ENCODE results near the gene CDKAL1. TPM values are rescaled to one million over a fixed set of nuclear protein-coding genes. Genes with fewer than 3 reads are reported as not detected.

The CDKAL1 gene
- total and polyA plus RNA-seq, 10 of the 15 experiments (the other 5 are each of a cell fraction or from before 2014, with no cell fraction given), result 10.7 to 26.9 (median 17.3) TPM

DNA sequence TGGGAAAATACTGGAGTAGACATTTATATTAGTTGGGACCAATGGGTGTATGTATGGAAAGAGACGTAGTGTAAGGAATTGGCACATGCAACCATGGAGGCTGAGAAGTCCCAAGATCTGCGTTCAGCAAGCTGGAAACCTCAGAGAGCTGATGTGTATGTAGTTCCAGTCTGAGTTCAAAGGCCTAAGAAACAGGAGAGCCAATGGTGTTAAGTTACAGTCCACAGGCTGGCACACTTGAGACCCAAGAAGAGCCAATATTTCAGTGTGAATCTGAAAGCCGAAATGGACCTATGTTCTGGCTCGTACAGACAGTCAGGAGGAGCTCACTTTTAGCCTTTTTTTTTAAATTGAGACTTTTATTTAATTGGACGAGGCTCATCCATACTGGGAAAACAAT, 244.2 kb downstream of the CDKAL1 start:
- no TSS peak for BruUV-seq (replicated peaks)
- H4K20me1 ChIP-seq (ENCODE audit: control insufficient read depth, insufficient read depth), result no peaks in the 10 kb centered on the region
- no peaks in the 10 kb centered on the region for H3K27me3 ChIP-seq (replicated peaks in 1 of 2; ENCODE audit: control insufficient read depth in 2 of 2, insufficient read depth in 2 of 2, low read length in 1 of 2)
- no peak overlapping the region for H3K9ac ChIP-seq (ENCODE audit: control insufficient read depth, insufficient read depth, low read length)
- no peak overlapping the region for H3K4me3 ChIP-seq
- no peaks in the 10 kb centered on the region; a peak in 2 of 4 replicates for H3K36me3 ChIP-seq (ENCODE audit: control insufficient read depth in 2 of 2, insufficient read depth in 2 of 2, low read length in 1 of 2)
- ChIA-PET SMC1A (ENCODE audit: uncharacterized antibody, unreplicated experiment) (interaction anchor here (0.6 to 1.3 kb wide), 4 partner anchors 12 to 206 kb away, joined by 3 read pairs; no protein-coding TSS in a partner anchor), POLR2A (no interaction called here), RAD21 (ENCODE audit: unreplicated experiment) (no interaction called here), CTCF (no interaction called here)
- ATAC-seq, result no peak
- in situ Hi-C loops (cut with MboI), result no loop called here
- H3K4me1 ChIP-seq (ENCODE audit: control insufficient read depth, insufficient read depth, low read length), result no peaks in the 10 kb centered on the region
- no peak overlapping the region for H2AFZ ChIP-seq (ENCODE audit: control insufficient read depth, low read depth, low read length)
- no peaks in the 10 kb centered on the region for H3K9me3 ChIP-seq (replicated peaks; ENCODE audit: control insufficient read depth, insufficient read depth, low read length)
- TF ChIP-seq NR2C1 (IDR thresholded peaks at IDR 0.05), result no peak
- no peak for TF ChIP-seq DPF2 (IDR thresholded peaks at IDR 0.05)
- TF ChIP-seq PRDM15 (CRISPR knock-in tag; IDR thresholded peaks at IDR 0.05), result no peak
- TF ChIP-seq, protein P1, sequence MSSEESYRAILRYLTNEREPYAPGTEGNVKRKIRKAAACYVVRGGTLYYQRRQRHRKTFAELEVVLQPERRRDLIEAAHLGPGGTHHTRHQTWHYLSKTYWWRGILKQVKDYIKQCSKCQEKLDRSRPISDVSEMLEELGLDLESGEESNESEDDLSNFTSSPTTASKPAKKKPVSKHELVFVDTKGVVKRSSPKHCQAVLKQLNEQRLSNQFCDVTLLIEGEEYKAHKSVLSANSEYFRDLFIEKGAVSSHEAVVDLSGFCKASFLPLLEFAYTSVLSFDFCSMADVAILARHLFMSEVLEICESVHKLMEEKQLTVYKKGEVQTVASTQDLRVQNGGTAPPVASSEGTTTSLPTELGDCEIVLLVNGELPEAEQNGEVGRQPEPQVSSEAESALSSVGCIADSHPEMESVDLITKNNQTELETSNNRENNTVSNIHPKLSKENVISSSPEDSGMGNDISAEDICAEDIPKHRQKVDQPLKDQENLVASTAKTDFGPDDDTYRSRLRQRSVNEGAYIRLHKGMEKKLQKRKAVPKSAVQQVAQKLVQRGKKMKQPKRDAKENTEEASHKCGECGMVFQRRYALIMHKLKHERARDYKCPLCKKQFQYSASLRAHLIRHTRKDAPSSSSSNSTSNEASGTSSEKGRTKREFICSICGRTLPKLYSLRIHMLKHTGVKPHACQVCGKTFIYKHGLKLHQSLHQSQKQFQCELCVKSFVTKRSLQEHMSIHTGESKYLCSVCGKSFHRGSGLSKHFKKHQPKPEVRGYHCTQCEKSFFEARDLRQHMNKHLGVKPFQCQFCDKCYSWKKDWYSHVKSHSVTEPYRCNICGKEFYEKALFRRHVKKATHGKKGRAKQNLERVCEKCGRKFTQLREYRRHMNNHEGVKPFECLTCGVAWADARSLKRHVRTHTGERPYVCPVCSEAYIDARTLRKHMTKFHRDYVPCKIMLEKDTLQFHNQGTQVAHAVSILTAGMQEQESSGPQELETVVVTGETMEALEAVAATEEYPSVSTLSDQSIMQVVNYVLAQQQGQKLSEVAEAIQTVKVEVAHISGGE (CRISPR knock-in tag; IDR thresholded peaks at IDR 0.05), result no peak
- TF ChIP-seq RAD21 (IDR thresholded peaks at IDR 0.05; ENCODE audit: insufficient read depth, low read depth, low read length), result no peak
- TF ChIP-seq POLR2A (IDR thresholded peaks at IDR 0.05; ENCODE audit: low read depth, low read length), result no peak
- TF ChIP-seq IRF4 (IDR thresholded peaks at IDR 0.05; ENCODE audit: low read depth, low read length), result no peak
- no peak for DNase-seq (ENCODE audit: low read depth, low spot score)
- FAIRE-seq, result no peak
- no peak overlapping the region for H3K27ac ChIP-seq (ENCODE audit: control insufficient read depth, insufficient read depth)
- H3K79me2 ChIP-seq (ENCODE audit: control insufficient read depth, insufficient read depth, low read length), result no peaks in the 10 kb centered on the region
- no peak overlapping the region for H3K4me2 ChIP-seq (ENCODE audit: control insufficient read depth, insufficient read depth)
- intact Hi-C loops (cut with micrococcal nuclease; ENCODE audit: unreplicated experiment), result no loop called here
- WGBS (ENCODE audit: insufficient coverage, insufficient replicate concordance, low lambda C conversion rate, missing lambda C conversion rate), result 98% methylated on average over 5 of the region's 5 CpGs
